Body of pancreas (tissue), 4 donors: ENCODE data around the gene RPL22. TPM values are rescaled to one million over a fixed set of nuclear protein-coding genes. Genes with fewer than 3 reads are reported as not detected.

Source experiments
- ATAC-seq: fragments of 150-250 bp; one replicate; pipeline ENCODE4 v1.9.1; 2016
- DNase-seq, 4 donors: peaks; one replicate each; pipeline ENCODE4 v3.0.0-alpha.2; 2019
- H3K27ac ChIP-seq, 4 donors: fragments of 200-600 bp; sonication (generic); 1 replicate in 3 of 4; 2 replicates in 1 of 4; pipeline versions ENCODE4 v1.5.1 to v1.6.1; 2016 to 2019; ENCODE audit warnings: mild to moderate bottlenecking in 1 of 4, mixed read lengths in 1 of 4, moderate library complexity in 1 of 4
- H3K27me3 ChIP-seq, 2 donors: fragments of 200-600 bp; sonication (generic); one replicate each; pipeline ENCODE4 v1.6.0; 2016; ENCODE audit warnings: mild to moderate bottlenecking in 1 of 2
- H3K36me3 ChIP-seq, 2 donors: fragments of 200-600 bp; sonication (generic); replicated peaks in 1 of 2; 2 replicates each; pipeline ENCODE4 v1.5.1; 2016; ENCODE audit warnings: low read depth in 2 of 2; ENCODE audit not compliant: insufficient read depth in 1 of 2
- H3K4me1 ChIP-seq: fragments of 200-600 bp; sonication (generic); one replicate; pipeline ENCODE4 v1.6.0; 2016
- H3K4me3 ChIP-seq, 2 donors: fragments of 200-600 bp; sonication (generic); 1 replicate in 1 of 2; 2 replicates in 1 of 2; pipeline ENCODE4 v1.5.1; 2016 to 2019
- H3K9me3 ChIP-seq, 3 donors: fragments of 200-600 bp; sonication (generic); 1 replicate in 2 of 3; 2 replicates in 1 of 3; pipeline ENCODE4 v1.5.1; 2016
- POLR2A ChIP-seq, 3 donors: fragments of 450-650 bp; IDR thresholded peaks; one replicate each; pipeline ENCODE4 v1.6.1; 2016; ENCODE audit warnings: antibody characterized with exemption in 3 of 3, mild to moderate bottlenecking in 2 of 3
- WGBS, 2 donors: methylation state at CpG; one replicate each; pipeline ENCODE4 v1.1.5; 2017; 5-methylcytosine and 5-hydroxymethylcytosine counted together
- intact Hi-C: fragments of 100-400 bp; cut with DNase I; formaldehyde crosslinking; loops from one replicate; pipeline ENCODE4 v1.15.1; 2023
- total RNA-seq, 2 donors: library from RNA; depleted of rRNA; stranded (reverse); fragments of >200 nt; gene quantifications; one replicate each; pipeline ENCODE4 v1.1.0, GENCODE V29; 2016
- TF ChIP-seq, protein P1 (sequence below), 7 experiments: fragments of 450-650 bp in 4 of 7; fragments of 200-600 bp in 3 of 7; sonication (generic) in 3 of 7; IDR thresholded peaks; one replicate each; pipeline ENCODE4 v1.5.1; 2016 to 2019; ENCODE audit warnings: antibody characterized with exemption in 7 of 7

Gene RPL22
- total RNA-seq, 2 donors from 2014 or later: 112 to 148 TPM

DNA sequence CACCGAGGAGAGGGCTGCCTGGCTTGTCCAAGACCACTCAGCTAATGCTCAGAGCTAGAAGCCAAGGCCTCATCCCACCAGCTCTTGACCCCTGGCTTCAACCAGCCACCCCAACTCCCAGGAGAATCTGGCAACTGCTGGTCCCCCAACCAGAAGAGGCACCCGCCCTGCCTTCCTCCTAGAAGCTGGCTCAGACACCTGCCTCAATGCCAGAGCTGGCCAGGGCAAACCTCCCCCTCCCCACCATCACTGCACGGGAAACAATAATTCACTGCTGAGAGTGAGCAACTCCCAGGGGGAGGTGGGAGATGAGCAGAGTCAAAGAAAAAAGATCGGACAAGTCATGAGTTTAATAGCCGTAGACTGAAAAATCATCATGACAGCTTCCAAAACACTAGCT is 22.6 kb downstream of the RPL22 start:
- 70 to 74% methylated on average over 5 of the region's 5 CpGs for WGBS, 2 donors
- Histone ChIP-seq H3K27me3 (peaks cover 0 to 15% of the 10 kb centered on the region in 2 donors), H3K4me3 (no peak overlapping the region)

DNA sequence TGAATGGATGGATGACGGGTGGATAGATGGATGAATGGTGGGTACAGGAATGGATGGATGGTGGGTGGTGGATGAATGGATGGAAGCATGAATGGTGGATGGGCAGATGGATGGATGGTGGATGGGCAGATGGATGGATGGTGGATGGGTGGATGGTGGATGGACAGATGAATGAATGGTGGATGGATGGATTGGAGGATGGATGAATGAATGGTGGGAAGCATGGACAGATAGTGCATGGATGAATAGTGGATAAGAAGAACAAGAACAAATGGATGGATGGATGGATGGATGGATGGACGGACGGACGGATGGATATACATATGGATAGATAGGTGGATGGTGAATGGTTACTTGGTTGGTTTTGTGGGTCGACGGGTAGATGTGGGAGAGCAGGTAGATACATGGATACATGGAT is 24.0 kb downstream of the RPL22 start:
- peaks cover 0 to 15% of the 10 kb centered on the region in 2 donors for H3K27me3 ChIP-seq
- TF ChIP-seq, protein P1, sequence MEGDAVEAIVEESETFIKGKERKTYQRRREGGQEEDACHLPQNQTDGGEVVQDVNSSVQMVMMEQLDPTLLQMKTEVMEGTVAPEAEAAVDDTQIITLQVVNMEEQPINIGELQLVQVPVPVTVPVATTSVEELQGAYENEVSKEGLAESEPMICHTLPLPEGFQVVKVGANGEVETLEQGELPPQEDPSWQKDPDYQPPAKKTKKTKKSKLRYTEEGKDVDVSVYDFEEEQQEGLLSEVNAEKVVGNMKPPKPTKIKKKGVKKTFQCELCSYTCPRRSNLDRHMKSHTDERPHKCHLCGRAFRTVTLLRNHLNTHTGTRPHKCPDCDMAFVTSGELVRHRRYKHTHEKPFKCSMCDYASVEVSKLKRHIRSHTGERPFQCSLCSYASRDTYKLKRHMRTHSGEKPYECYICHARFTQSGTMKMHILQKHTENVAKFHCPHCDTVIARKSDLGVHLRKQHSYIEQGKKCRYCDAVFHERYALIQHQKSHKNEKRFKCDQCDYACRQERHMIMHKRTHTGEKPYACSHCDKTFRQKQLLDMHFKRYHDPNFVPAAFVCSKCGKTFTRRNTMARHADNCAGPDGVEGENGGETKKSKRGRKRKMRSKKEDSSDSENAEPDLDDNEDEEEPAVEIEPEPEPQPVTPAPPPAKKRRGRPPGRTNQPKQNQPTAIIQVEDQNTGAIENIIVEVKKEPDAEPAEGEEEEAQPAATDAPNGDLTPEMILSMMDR (IDR thresholded peaks at IDR 0.05): no peak
- no peak for TF ChIP-seq POLR2A (IDR thresholded peaks at IDR 0.05)

More for the DNA sequence above, 22.6 kb downstream of the RPL22 start:
- Histone ChIP-seq H3K4me1 (peaks cover 8% of the 10 kb centered on the region), H3K9me3 (no peaks in the 10 kb centered on the region), H3K36me3 (no peaks in the 10 kb centered on the region), H3K27ac (no peak overlapping the region)
- TF ChIP-seq POLR2A (IDR thresholded peaks at IDR 0.05): no peak
- TF ChIP-seq, protein P1 (IDR thresholded peaks at IDR 0.05): no peak
- intact Hi-C loops: no loop called here
- DNase-seq (no peak), ATAC-seq (no peak)

DNA sequence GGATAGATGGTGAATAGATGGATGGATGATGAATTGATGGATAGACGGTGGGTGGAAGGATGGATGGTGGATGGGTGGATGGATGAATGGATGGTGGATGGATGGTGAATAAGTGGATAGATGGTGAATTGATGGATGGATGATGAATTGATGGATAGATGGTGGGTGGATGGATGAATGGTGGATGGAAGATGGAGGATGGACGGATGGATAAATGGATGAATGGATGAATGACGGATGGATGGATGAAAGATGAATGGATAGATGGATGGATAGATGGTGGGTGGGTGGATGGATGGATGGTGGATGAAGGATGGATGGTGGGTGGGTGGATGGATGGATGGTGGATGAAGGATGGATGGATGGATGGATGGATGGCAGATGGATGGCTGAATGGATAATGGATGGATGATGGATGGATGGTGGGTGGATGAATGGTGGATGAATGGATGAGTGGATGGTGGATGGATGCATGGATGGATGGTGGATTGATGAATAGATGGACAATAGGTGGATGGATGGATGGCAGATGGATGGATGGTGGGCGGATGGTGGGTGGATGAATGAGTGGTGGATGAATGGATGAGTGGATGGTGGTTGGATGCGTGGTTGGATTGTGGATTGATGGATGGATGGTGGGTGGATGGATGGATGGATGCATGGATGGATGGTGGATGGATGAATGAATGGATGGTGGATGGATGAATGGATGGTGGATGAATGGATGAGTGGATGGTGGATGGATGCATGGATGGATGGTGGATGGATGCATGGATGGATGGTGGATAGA is 24.6 kb downstream of the RPL22 start:
- H3K36me3 ChIP-seq: no peaks in the 10 kb centered on the region
- intact Hi-C loops: no loop called here
- DNase-seq (no peak), ATAC-seq (no peak)
- no peak overlapping the region for H3K27ac ChIP-seq
- WGBS, 2 donors: 70 to 86% methylated on average over 5 of the region's 5 CpGs
- no peaks in the 10 kb centered on the region for H3K9me3 ChIP-seq
- no peak overlapping the region for H3K4me3 ChIP-seq
- H3K4me1 ChIP-seq: peaks cover 8% of the 10 kb centered on the region
- peaks cover 0 to 15% of the 10 kb centered on the region in 2 donors for H3K27me3 ChIP-seq
- TF ChIP-seq POLR2A (IDR thresholded peaks at IDR 0.05): no peak
- TF ChIP-seq, protein P1 (IDR thresholded peaks at IDR 0.05): no peak

More for the DNA sequence above, 24.0 kb downstream of the RPL22 start:
- ATAC-seq (no peak), DNase-seq (no peak)
- no peak overlapping the region for H3K4me3 ChIP-seq
- H3K27ac ChIP-seq: no peak overlapping the region
- 87% methylated on average over 6 of the region's 6 CpGs for WGBS, 2 donors
- peaks cover 8% of the 10 kb centered on the region for H3K4me1 ChIP-seq
- intact Hi-C loops: no loop called here
- no peaks in the 10 kb centered on the region for H3K9me3 ChIP-seq
- H3K36me3 ChIP-seq: no peaks in the 10 kb centered on the region

DNA sequence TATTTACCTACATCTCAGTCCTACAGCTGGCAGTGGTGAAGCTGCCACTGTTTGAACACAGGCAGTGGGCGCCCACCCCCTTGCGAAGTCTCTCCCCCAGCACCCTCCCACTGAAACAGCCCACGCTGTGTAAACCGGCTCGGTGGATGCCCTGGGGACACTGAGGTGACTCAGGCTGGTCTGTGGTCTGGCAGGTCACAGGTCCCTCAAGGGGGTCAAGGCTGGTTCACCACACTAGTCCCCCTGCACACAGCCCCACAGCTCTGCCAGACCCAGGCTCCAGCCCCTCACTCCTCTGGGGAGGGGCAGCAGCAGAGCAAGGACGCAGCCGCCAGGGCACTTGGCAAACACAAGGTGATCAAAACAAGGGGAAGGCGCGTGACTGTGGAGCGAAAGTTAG is 26.8 kb downstream of the RPL22 start:
- 59 to 67% methylated on average over 8 to 10 of the region's 10 CpGs for WGBS, 2 donors
- TF ChIP-seq, protein P1 (IDR thresholded peaks at IDR 0.05): no peak
- TF ChIP-seq POLR2A (IDR thresholded peaks at IDR 0.05): no peak
- H3K27ac ChIP-seq: no peak overlapping the region
- no peaks in the 10 kb centered on the region for H3K36me3 ChIP-seq
- DNase-seq: no peak
- intact Hi-C loops: no loop called here
- H3K4me1 ChIP-seq: no peaks in the 10 kb centered on the region
- H3K9me3 ChIP-seq: no peaks in the 10 kb centered on the region
- no peaks in the 10 kb centered on the region for H3K27me3 ChIP-seq
- no peak for ATAC-seq
- H3K4me3 ChIP-seq: no peak overlapping the region
